GM19239 (cell line): ENCODE results near the gene CLSTN2.

Experiments
- DNase-seq: peaks from one replicate; pipeline ENCODE4 v3.0.0; 2011; ENCODE audit warnings: low spot score; ENCODE audit not compliant: insufficient read length
- FAIRE-seq: peaks from 2 replicates; lab custom pipeline; 2011; peaks lifted over from hg19 to GRCh38; lab: Jason Lieb, UNC

CLSTN2 gene

DNA sequence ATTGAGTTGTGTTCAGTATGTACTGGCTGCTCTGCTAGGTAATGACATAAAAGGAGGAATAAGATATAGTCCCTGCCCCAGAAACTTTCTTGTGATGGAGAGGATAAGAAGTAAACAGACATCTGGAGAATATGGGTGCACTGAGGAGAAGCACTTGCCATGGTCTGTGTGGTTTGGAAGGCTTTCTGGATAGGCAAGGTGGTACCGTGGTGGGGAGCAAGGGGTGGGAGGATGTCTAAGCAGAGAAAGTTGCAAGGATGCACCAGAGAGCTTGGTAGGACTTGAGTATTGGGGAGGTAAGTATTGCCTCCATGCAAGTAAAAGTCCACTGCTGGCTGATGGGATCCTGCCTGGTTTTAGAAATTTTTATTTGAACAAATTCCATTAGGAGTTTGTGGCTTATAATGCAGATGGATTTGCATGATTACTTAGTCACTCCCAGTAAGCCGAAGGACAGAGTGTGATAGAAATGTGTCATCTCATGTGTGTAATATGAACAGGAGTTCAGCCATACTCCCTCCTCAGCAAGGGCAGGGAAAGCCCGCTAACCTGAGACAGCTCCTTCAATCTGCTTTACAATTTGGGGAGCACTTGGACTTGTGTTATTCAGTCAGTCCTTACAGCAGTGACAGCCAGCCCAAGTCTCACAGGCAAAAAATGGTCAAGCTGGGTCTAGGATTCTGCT lies 53.6 kb downstream of the CLSTN2 start:
- FAIRE-seq (no peak), DNase-seq (no peak)

DNA sequence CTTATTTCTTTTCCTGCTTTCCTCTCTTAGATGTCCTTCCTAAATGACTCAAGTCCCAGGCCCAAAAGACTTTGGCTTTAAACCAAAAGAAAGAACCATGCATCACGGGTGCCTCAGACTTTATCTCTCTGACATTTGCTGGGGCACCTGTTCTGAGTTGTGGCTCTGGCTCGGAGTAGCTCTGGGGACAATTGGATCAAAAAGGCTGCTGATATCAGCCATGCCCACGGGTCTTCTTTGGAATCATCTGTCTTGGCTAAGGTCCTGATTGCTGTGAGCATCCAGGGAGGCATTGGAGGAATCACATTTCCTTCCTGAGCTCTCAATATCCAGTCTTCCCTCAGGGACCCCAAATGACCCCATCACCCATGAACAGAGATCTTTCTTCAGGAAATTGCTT lies 59.9 kb downstream of the CLSTN2 start:
- FAIRE-seq, result no peak
- no peak for DNase-seq

DNA sequence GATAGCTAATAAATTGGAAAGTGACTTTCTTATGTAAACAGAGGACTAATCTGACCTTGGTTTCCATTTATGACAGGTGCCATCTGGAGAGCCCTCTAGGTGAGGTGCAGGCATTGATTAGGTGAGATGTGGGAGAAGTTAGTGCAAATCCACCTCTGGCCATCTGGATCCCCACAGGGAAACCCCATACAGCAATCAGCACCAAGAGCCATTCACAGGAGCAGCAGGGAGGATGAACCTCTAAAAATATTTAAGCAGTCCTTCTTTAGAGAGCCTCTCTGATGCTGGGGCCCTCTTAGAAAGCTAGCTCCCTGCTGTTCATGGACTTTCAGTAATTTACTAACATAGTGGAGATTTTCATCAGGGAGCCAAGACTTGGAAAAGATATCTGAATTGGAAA lies 69.3 kb downstream of the CLSTN2 start:
- no peak for DNase-seq
- FAIRE-seq, result no peak

DNA sequence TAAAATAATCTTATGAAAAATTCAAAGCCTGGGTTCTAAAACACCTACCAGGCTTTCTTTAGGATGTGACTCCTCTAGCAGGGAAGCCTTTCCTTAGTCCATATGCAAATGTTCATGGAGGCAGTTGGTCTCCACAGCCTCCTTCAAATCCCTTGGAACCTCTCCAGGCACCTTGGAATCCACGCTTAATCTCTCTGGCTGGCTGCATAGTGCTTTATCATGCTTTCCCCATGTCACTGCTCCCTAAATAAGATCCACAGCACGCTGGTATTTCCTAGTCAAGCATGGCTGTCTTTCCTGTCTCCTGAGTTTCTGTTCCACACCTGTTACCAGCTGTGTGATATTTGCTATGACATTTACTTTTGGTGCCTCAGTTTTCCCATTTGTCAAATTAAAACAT lies 71.3 kb downstream of the CLSTN2 start:
- no peak for DNase-seq
- no peak for FAIRE-seq

DNA sequence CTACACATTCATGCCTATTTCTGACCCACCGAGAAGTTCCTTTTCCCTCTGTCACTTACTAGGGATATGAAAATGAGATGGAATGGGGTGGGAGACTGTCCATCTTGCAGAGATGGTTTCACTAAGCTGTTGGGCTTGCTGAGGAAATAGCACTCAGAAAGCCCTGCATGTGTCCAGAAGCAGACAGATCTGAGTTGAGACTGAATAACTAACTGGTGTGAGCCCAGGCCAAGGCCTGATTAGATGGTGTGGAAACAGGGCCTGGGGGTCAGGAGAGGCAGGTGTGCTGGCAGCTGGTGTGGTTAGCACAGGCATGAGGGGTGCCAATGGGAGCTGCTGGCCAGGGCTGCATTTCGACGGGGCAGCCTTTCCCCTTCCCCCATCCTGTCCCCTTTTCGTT lies 72.1 kb downstream of the CLSTN2 start:
- DNase-seq (no peak), FAIRE-seq (no peak)

DNA sequence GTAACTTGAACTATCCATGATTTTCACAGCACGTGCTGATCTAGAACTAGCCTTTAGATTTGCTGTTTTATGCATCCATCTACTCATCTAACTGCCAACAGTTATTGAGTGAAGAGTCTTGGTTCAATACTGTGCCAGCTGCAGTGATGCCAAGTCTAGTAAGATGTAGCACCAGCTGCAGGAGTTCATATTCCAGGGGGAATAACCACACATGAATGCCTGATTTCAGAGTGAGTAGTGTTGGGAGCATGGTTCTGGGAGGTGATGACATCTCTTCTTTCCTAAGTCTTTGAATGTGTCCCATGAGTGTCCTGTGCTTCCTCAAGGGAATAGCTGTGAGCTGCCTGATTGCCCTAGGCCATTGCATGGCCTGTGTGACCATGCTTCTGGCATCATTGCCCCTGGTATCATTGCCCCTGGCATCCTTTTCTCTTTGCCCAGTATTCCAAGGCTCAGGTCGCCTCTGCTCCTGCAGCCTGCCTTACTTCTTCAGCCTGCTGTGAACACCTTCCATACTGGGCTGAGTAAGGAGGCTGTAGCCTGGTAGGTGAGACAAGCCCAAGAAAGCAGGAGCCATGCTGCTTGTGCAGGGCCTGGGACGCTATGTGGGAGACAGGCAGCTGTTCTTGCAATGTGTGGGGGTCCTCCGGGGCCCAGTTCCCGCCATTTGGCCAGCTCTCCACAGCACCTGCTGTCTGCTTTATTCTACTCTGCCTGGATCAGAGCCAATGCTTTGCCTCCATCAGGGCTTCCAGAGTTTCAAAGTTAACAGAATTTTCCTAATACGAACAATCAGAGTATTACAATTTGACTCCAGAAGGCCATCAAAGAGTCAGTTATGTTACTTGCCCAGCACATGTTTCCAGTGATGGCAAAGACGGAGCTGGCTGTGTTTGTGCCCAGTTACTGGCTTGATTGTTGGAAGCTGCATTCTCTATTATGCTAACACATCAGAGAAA lies 73.2 kb downstream of the CLSTN2 start:
- FAIRE-seq (no peak), DNase-seq (no peak)

DNA sequence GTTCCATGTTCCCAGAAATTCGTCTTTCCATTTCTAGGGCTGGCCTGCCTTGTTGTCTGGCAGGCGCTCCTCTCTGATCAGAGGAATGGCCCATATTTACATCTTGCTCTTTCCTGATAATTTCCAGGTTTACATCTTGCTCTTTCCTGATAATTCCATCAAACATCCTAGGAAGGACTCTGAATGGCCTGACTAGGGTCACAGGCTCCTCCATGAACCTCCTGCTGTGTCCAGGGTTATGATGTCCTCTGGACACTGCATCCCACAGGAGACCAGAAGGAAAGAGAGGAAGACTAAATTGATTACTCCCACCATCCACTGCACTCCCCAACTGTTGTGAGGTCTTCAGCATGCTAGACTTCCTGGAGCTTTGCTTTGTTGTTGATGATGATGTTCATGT lies 75.4 kb downstream of the CLSTN2 start:
- no peak for DNase-seq
- FAIRE-seq, result no peak

DNA sequence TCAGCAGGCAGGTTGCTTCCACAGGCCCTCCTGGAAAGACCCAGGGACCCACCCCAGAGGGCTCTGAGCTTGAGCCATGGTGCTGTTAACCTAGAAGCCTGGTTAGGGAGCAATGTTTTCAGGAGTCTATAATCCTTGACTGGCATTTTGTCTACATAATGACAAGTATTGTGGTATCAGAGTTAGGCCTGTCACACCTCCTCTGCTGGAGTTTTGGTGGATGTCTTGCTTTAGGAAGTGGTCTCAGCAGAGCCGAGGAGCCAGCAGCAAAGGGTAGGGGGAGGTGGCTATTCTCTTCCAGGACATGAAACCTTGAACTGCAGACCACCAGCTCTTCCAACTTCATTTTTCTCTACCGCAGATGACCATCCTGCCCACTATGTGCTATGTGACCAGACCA lies 76.1 kb downstream of the CLSTN2 start:
- FAIRE-seq (no peak), DNase-seq (no peak)

DNA sequence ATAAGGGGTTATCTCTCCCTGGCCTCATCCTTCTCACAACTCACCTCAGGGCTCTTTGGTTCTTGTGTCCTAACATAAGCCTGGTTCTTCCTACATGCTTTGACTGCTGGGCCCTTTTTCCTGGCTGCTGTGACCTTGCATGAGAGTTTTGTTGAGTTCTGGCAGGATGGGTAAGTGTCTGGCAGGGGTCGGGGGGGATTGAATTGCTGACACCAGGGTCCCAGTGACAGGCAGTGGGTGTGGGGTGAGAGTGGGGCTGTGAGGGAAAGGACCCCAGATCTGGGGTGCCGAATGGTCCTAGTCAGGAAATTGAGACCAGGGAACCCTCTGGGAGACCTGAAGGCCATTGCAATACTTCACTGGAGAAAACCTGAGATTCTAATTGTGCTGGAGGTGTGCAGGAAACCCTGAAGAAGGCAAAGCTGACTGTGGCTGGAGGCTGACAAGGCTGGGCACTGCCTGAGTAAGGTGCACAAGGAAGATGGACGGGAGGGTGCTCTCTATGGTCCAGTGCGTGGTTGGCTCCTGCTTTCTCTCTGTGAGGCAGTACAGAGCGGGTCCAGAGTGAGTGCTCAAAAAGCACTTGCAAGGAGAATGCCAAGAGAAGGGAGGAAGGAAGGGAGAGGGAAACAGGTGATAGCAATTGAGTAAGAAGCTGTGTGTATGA lies 76.8 kb downstream of the CLSTN2 start:
- DNase-seq, result no peak

DNA sequence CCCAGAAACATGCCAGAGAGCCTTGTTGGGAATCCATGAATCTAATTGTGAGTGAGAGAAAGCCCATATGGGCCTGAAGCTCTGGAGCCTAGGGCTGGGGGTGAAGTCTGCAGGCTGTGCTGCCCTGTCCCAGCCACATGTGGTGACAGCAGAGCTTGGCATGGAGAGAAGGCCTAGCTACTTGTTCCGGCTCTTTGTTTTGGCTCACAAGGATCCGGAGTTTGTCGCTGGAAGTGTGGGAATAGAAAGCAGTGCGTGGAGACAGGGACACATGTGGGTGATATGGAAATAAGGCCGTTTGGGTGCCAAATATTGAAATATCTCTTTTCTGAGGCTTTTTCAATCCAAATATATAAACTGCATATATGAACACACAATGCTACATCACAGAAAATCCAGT lies 78.2 kb downstream of the CLSTN2 start:
- FAIRE-seq, result no peak
- DNase-seq, result no peak

More for the DNA sequence above, 76.8 kb downstream of the CLSTN2 start:
- FAIRE-seq, result no peak

DNA sequence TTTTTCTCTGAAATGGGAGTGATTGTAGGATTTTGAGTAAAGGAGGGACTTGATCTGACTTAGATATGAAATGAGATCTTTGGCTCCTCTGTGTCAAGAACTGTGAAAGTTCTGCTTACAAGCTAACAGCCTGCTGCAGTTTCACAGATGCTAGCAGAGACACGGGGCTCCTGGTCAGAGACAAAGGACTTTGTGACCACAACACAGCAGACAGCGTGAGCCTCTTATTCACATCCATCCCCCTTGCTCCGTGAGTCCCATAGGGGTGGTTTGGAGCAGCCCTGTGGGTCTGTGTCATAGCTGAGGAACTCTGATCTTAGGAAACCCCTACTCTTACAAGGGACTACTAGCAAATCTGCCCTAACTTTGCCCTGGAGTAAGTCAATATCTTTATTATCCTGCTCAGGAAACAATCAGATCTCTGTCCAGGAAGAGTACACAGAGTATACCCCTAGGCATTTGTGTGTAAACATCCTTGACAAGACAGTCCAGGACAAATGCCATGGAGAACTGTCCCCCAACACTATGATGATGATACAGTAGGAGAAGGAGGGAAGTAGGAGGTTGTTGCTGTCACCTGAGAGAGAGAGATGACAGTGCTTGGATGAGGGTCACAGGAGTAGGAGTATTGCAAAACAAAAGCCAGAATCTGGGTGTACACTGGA lies 80.0 kb downstream of the CLSTN2 start:
- FAIRE-seq, result no peak
- DNase-seq, result no peak

DNA sequence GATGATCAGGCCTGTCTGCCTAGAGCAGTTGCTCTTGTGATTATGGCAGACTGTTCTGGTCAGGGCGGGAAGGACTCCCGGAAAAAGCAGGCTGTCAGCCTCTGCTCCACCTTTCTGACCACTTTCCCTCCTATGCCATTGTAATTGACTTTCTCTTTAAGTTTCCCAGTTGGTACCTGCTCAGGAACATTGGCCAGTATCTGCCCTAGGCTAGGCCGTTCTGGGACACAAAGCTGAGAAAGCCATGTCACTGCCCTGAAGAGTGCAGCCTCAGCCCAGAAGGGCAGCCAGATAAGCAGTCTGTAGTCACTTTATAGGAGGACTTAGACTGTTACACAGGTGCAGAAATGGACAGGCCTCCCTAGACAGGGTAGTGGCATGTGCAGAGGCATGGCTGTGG lies 80.8 kb downstream of the CLSTN2 start:
- FAIRE-seq (no peak), DNase-seq (no peak)

DNA sequence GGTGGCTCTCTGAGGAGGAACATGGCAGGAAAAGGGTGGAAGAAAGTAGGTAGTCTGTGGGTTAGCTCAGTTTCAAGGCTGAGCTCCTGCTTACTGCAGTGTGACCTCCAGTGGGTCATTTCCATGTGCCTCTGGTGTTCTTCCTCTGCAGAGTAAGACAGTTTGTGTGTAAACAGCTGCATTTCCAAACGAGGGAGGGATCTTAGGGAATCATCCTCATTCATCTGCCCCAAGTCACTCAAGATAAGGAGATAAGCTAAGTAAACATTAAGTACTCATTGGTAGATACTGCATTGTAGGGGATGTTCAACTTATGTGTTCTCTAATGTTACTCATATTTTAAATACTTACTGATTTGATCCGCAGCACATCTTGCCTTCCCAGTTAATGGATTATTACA lies 83.6 kb downstream of the CLSTN2 start:
- no peak for FAIRE-seq

DNA sequence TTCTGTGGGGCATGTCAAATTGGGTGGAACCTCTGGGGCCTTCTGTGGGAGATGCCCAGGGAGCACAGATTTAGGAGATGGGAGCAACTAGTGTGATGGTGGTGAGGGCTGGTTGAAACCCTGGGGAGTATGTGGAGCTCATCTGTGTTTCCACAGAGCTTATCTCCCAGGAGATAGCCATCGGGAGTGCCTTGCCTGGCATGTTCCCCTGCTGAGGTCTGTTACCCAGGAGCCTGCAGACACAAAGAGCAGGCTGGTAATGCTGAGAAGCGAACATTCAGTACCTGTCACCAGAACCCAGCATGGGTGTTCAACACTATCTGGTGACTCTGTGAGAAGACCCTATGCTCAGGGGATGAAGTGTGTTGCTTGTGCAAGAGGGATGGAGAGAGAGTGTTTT lies 85.0 kb downstream of the CLSTN2 start:
- no peak for FAIRE-seq
- no peak for DNase-seq

More for the DNA sequence above, 83.6 kb downstream of the CLSTN2 start:
- DNase-seq, result no peak

DNA sequence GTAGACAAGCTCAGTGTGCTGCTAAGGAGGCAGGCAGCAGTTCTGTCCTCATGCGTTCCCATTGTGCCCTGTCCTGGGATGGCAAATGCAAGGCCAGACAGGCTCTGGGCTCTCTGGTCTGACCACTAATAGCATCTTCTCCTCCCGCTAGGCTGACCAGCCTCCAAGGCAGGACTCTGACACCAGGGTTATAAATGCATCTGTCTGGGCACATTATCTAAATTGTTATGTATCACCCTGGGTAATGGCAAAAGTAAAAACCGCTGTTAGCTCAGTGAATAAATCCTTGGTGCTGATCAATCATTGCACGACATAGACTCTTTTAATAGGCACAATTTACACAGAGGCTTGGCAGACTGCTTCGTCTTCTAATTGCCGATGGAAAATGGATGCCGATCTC lies 85.6 kb downstream of the CLSTN2 start:
- DNase-seq (no peak), FAIRE-seq (no peak)

DNA sequence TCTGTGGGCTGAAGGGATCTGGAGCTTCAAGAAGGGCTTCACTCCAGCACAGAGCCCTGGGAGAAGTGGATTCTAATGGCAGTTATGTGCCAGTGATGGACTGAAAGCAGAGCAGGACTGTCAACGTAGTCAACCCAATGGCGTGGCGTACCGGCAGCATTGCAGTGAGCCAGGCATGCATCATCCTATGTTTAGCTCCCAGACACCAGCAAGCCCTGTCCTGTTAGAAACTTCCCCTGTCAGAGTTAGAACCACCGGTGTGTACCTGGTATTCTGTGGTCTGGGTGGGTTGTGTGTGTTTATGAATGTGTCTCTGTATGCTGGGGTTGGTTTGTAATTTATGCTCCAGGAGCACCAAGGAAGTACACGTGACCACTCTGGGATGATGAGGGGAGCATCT lies 86.3 kb downstream of the CLSTN2 start:
- FAIRE-seq, result no peak
- no peak for DNase-seq

DNA sequence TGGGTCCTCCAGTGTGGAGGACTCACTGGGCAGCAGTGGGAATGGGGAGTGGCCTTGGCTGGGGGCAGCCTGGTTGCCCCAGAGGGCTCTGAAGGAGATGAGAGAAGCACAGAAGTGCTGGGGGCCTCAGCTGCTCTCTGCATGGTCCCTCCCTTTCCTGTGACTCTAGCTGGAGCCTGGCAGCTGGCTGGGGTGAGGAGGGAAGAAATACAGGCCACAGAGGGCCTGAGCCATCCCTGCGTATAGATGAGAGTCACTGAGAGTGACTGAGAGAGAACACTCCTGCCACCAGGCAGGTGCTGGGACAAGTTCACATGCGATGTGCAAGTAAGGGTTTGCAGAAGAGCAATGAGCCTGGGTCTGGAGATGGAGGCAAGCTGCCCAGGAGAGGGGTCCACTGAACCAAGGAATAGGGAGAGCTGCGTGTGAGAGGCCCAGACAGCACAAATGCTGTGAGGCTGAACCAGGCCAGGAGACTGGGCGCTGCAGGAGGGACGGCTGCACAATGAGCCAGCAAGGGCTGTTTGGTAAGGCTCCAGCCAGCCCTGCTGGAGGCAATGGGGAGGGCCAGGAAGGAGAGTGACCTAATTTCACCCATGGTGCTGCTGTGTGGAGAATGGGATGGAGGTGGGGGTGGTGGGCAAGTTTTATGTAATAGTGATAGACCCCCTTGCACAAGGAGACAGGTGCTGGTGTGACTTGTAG lies 87.2 kb downstream of the CLSTN2 start:
- DNase-seq (no peak), FAIRE-seq (no peak)

DNA sequence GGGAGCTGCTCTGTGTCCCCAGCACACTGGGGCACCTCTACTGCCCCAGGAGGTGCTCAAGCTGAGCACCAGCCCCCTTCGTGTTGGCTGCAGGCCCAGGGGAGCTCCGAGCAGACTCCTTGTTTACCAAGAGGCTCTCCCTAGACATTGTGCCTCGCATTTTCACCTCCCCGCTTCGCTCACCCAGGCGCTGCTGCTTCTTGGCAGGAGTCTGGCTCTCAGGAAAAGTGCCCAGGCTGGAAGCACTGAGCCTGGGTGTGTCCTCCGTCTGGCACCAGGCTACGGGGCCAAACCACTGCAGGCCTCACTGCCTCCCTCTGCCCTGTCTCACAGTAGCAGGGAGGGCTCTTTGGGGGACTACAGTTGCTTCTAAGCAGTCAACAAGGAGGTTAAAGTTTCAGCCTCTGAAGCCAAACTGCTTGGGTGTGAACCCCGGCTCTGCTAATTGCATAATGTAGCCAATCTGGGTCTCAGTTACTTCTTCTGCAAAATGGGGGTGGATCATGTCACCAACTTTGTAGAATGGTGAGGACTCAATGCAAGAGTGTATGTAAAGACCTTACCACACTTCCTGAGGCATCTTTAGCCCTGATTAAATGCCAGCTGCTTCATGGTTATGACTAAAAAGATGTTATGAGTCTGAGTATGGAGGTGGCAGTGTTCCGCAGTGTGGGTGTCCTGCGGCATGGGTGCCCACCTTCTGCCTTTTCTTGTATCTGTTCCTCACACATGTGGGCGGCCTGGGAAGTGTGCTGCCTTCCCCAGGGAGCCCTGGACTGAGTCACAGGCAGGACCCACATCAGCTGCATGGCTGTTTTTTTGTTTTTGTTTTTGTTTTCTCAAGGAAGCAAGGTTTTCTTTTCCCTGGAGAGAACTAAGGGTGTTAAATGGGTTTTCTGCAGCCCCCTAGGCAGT lies 88.9 kb downstream of the CLSTN2 start:
- no peak for DNase-seq
- no peak for FAIRE-seq

DNA sequence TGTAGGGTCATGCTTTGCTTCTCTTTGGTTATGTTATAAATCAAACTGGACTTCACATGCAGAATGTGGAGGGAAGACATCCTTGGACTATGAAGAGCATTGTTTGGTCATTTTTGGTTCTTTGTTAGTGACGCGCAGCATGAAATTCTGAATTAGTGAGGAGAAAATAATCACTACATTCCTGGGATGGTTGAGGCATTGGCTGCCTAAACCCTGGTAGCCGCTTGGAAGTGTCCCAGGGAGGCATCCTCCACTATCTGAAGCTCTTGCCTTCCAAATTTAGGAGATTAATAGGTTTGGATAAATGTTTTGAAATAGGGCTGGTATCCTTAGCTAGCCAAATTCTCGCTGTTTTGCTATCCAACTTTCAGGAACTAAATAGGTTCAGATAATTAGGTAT lies 96.2 kb downstream of the CLSTN2 start:
- FAIRE-seq, result no peak
- no peak for DNase-seq
